Skeletal muscle satellite cell (primary cell): ENCODE results near the gene TMX4. TPM values are rescaled to one million over a fixed set of nuclear protein-coding genes. Genes with fewer than 3 reads are reported as not detected.

ENCODE experiments used
- H3K27me3 ChIP-seq: 2 replicates; pipeline ENCODE4 v1.7.0; 2013; ENCODE audit warnings: low read length; ENCODE audit not compliant: control insufficient read depth, insufficient read depth
- H3K36me3 ChIP-seq: 2 replicates; pipeline ENCODE4 v1.7.0; 2013; ENCODE audit warnings: mild to moderate bottlenecking, control low read depth, low read length; ENCODE audit not compliant: insufficient read depth
- H3K4me1 ChIP-seq: 2 replicates; pipeline ENCODE4 v1.7.0; 2013; ENCODE audit warnings: low read length; ENCODE audit not compliant: control insufficient read depth, insufficient read depth
- H3K4me2 ChIP-seq: 2 replicates; pipeline ENCODE4 v1.7.0; 2013; ENCODE audit warnings: mild to moderate bottlenecking, low read length
- H3K4me3 ChIP-seq: 2 replicates; pipeline ENCODE4 v1.7.0; 2013; ENCODE audit warnings: low read length
- H3K9ac ChIP-seq: 2 replicates; pipeline ENCODE4 v1.7.0; 2013; ENCODE audit warnings: mild to moderate bottlenecking, low read depth, low read length, moderate library complexity
- H3K9me3 ChIP-seq: replicated peaks from 2 replicates; pipeline ENCODE4 v1.7.0; 2013; ENCODE audit warnings: mild to moderate bottlenecking, control low read depth, low read length
- total RNA-seq: library from RNA; depleted of rRNA; stranded (reverse); fragments of >200 nt; gene quantifications from 2 replicates; pipeline ENCODE4 v1.2.3, GENCODE V29; 2012; rRNA removed

Gene TMX4
- 23.1 and 23.6 TPM in 2 replicates for total RNA-seq

- peak within 1 kb of the TSS; percentile 96 for H3K9ac ChIP-seq
- peak within 1 kb of the TSS; percentile 85 for H3K4me3 ChIP-seq
- H3K9me3 ChIP-seq, result no peaks in the 10 kb centered on the region
- peaks cover 28% of the 10 kb centered on the region for H3K4me1 ChIP-seq
- H3K27me3 ChIP-seq, result no peaks in the 10 kb centered on the region
- H3K36me3 ChIP-seq, result no peaks in the 10 kb centered on the region
- peak within 1 kb of the TSS; percentile 94 for H3K4me2 ChIP-seq
Measured at GRCh38 chr20:8019246-8019997, at the start of gene TMX4. Gene TMX4, minus strand, starts transcription at chr20:8019761. Its CDS starts 148 bp downstream, at chr20:8019613.

- Histone ChIP-seq H3K36me3 (no peaks in the 10 kb centered on the region), H3K4me1 (no peaks in the 10 kb centered on the region), H3K4me3 (no peak overlapping the region), H3K9me3 (no peaks in the 10 kb centered on the region), H3K27me3 (no peaks in the 10 kb centered on the region), H3K9ac (no peak overlapping the region), H3K4me2 (no peak overlapping the region)
Measured at GRCh38 chr20:8067082-8067481, 47.5 kb upstream of the TMX4 start.

GRCh38 chr20:8066662-8067061 is 47.1 kb upstream of the TMX4 start:
- H3K4me1 ChIP-seq, result no peaks in the 10 kb centered on the region
- H3K4me3 ChIP-seq, result no peak overlapping the region
- H3K27me3 ChIP-seq, result no peaks in the 10 kb centered on the region
- no peaks in the 10 kb centered on the region for H3K36me3 ChIP-seq
- no peaks in the 10 kb centered on the region for H3K9me3 ChIP-seq
- H3K4me2 ChIP-seq, result no peak overlapping the region
- H3K9ac ChIP-seq, result no peak overlapping the region

- Histone ChIP-seq H3K9me3 (no peaks in the 10 kb centered on the region), H3K4me2 (no peak overlapping the region), H3K27me3 (no peaks in the 10 kb centered on the region), H3K4me3 (no peak overlapping the region), H3K9ac (no peak overlapping the region), H3K36me3 (no peaks in the 10 kb centered on the region), H3K4me1 (no peaks in the 10 kb centered on the region)
Measured at GRCh38 chr20:8065691-8066090, 46.1 kb upstream of the TMX4 start.

- H3K27me3 ChIP-seq, result no peaks in the 10 kb centered on the region
- no peaks in the 10 kb centered on the region for H3K36me3 ChIP-seq
- H3K9me3 ChIP-seq, result no peaks in the 10 kb centered on the region
- no peaks in the 10 kb centered on the region for H3K4me1 ChIP-seq
- no peak overlapping the region for H3K9ac ChIP-seq
- no peak overlapping the region for H3K4me3 ChIP-seq
- H3K4me2 ChIP-seq, result no peak overlapping the region
Measured at GRCh38 chr20:8062756-8063155, 43.2 kb upstream of the TMX4 start.

- Histone ChIP-seq H3K36me3 (no peaks in the 10 kb centered on the region), H3K4me1 (no peaks in the 10 kb centered on the region), H3K9ac (no peak overlapping the region), H3K9me3 (no peaks in the 10 kb centered on the region), H3K27me3 (no peaks in the 10 kb centered on the region), H3K4me2 (no peak overlapping the region), H3K4me3 (no peak overlapping the region)
Measured at GRCh38 chr20:8061861-8062518, 42.4 kb upstream of the TMX4 start.

GRCh38 chr20:8060977-8061376 is 41.4 kb upstream of the TMX4 start:
- no peaks in the 10 kb centered on the region for H3K4me1 ChIP-seq
- H3K9ac ChIP-seq, result no peak overlapping the region
- H3K4me2 ChIP-seq, result no peak overlapping the region
- no peaks in the 10 kb centered on the region for H3K36me3 ChIP-seq
- H3K27me3 ChIP-seq, result no peaks in the 10 kb centered on the region
- H3K9me3 ChIP-seq, result no peaks in the 10 kb centered on the region
- H3K4me3 ChIP-seq, result no peak overlapping the region

GRCh38 chr20:8057871-8058270 is 38.3 kb upstream of the TMX4 start:
- H3K4me2 ChIP-seq, result no peak overlapping the region
- no peaks in the 10 kb centered on the region for H3K36me3 ChIP-seq
- no peak overlapping the region for H3K9ac ChIP-seq
- H3K27me3 ChIP-seq, result no peaks in the 10 kb centered on the region
- no peak overlapping the region for H3K4me3 ChIP-seq
- H3K9me3 ChIP-seq, result no peaks in the 10 kb centered on the region
- no peaks in the 10 kb centered on the region for H3K4me1 ChIP-seq

- H3K36me3 ChIP-seq, result no peaks in the 10 kb centered on the region
- no peak overlapping the region for H3K9ac ChIP-seq
- H3K4me2 ChIP-seq, result no peak overlapping the region
- H3K9me3 ChIP-seq, result no peaks in the 10 kb centered on the region
- H3K4me3 ChIP-seq, result no peak overlapping the region
- H3K27me3 ChIP-seq, result no peaks in the 10 kb centered on the region
- H3K4me1 ChIP-seq, result no peaks in the 10 kb centered on the region
Measured at GRCh38 chr20:8055096-8055495, 35.5 kb upstream of the TMX4 start.

- Histone ChIP-seq H3K4me2 (no peak overlapping the region), H3K27me3 (no peaks in the 10 kb centered on the region), H3K4me3 (no peak overlapping the region), H3K4me1 (no peaks in the 10 kb centered on the region), H3K9ac (no peak overlapping the region), H3K36me3 (no peaks in the 10 kb centered on the region), H3K9me3 (no peaks in the 10 kb centered on the region)
Measured at GRCh38 chr20:8050157-8050837, 30.7 kb upstream of the TMX4 start.

- H3K9me3 ChIP-seq, result no peaks in the 10 kb centered on the region
- no peak overlapping the region for H3K9ac ChIP-seq
- no peak overlapping the region for H3K4me2 ChIP-seq
- H3K4me3 ChIP-seq, result no peak overlapping the region
- H3K27me3 ChIP-seq, result no peaks in the 10 kb centered on the region
- no peaks in the 10 kb centered on the region for H3K36me3 ChIP-seq
- H3K4me1 ChIP-seq, result no peaks in the 10 kb centered on the region
Measured at GRCh38 chr20:8049310-8049709, 29.7 kb upstream of the TMX4 start.
